Choroid plexus epithelial cell (primary cell): ENCODE data around the gene CREB3L4.
A peak's percentile ranks its signal among the peaks of the same experiment; 100 is the strongest.
"Not testable (repeated sequence)": the region's sequence is repeated elsewhere in the genome, so short reads cannot be mapped to it uniquely, and the experiment has no call there.

Experiments used
- DNase-seq: peaks from one replicate; pipeline ENCODE4 v3.0.0-alpha.2; 2010; ENCODE audit warnings: low read depth
- H3K4me3 ChIP-seq: 2 replicates; pipeline ENCODE4 v1.5.1; 2011; ENCODE audit warnings: low read depth, mild to moderate bottlenecking, control low read depth, low read length, moderate library complexity
- TF ChIP-seq, protein P1 (sequence below): conservative IDR thresholded peaks from 2 replicates; pipeline ENCODE4 v1.5.1; 2011; ENCODE audit warnings: low read depth, mild to moderate bottlenecking, control low read depth, inconsistent platforms, low read length, moderate library complexity

Gene CREB3L4

DNA sequence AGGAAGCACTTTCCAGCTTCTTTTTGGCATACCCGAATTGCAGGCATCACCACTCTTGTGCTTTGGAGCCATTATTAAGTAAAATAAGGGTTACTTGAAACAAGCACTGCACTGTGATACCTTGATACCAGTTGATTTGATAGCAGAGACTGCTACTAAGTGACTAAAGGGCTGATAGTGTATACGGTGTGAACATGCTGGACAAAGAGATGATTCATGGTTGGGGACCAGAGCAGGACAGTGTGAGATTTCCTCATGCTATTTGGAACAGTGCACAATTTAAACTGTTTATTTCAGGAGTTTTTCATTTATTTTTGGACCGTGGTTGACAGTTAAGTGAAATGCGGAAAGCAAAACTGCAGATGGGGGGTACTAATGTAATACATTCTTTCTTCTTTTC, 32.7 kb downstream of the CREB3L4 start:
- TF ChIP-seq, protein P1, sequence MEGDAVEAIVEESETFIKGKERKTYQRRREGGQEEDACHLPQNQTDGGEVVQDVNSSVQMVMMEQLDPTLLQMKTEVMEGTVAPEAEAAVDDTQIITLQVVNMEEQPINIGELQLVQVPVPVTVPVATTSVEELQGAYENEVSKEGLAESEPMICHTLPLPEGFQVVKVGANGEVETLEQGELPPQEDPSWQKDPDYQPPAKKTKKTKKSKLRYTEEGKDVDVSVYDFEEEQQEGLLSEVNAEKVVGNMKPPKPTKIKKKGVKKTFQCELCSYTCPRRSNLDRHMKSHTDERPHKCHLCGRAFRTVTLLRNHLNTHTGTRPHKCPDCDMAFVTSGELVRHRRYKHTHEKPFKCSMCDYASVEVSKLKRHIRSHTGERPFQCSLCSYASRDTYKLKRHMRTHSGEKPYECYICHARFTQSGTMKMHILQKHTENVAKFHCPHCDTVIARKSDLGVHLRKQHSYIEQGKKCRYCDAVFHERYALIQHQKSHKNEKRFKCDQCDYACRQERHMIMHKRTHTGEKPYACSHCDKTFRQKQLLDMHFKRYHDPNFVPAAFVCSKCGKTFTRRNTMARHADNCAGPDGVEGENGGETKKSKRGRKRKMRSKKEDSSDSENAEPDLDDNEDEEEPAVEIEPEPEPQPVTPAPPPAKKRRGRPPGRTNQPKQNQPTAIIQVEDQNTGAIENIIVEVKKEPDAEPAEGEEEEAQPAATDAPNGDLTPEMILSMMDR: no peak

DNA sequence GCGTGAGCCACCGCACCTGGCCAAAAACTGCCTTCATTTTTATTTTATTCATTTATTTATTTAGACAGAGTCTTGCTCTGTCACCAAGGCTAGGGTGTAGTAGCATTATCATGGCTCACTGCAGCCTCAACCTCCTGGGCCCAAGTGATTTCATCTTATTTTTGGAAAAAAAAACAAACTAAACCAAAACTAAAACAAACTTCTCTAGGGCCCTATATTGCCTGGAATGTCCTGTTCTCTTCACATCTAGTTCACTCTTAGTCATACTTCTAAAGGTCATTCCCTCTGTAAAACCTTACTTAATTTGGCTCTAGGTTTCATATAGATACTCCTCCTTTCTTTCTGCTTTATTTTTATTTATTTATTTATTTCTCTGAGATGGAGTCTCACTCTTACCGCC, 38.4 kb downstream of the CREB3L4 start:
- TF ChIP-seq, protein P1: no peak
- peak; percentile 89 for DNase-seq
- H3K4me3 ChIP-seq: no peak overlapping the region

More for the DNA sequence above, 32.7 kb downstream of the CREB3L4 start:
- no peak for DNase-seq
- no peak overlapping the region for H3K4me3 ChIP-seq

DNA sequence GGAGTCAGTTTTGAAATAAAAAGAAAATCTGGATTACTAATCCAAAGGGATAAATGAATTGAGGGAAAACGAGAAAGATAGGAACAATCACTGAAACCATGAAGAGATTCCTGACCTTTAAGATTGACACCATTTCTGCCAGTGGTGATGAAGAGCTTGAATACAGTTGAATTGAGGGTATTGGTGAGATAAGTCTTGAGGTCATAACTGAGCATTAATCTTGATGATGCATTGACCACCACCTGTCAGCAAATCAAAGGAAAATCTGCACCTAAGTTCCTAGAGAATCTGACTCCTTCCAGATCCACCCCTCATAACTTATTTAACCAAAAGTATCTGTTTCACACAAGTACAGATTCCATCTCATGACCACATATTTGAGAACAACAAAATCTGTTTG, 44.4 kb downstream of the CREB3L4 start:
- TF ChIP-seq, protein P1: no peak
- H3K4me3 ChIP-seq: no peak overlapping the region
- no peak for DNase-seq

- H3K4me3 ChIP-seq, DNase-seq: not testable (repeated sequence)
Observed at GRCh38 chr1:154012543-154012942, 44.8 kb downstream of the CREB3L4 start.

DNA sequence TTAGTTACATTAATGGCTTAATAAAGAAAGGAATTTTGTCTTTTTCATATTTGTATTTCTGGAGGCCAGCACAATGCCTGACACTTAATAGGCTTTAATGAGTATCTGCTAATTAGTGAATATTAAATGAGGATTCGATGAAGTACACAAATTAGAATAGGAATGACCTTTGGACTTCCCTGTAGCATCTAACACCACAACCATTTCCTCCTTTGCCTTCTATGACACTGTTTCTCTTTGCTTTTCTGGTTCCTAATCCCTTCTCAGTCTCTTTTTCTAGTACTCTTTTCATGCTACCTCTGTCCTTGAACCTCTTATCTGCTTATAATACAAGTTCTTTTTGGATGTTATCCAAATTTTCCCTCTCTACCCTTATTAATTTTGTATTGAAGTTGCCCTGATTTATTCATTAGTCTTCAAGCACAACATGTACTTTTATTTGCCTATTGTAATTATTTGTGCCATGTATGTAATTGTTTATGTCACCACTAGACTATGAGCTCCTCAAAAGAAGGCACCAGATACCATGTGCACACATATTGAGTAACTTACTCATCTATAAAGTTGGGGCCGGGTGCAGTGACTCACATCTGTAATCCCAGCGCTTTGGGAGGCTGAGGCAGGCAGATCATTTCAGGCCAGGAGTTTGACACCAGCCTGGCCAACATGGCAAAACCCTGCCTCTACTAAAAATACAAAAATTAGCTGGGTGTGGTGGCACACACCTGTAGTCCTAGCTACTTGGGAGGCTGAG, 46.6 kb downstream of the CREB3L4 start:
- TF ChIP-seq, protein P1: no peak
- no peak overlapping the region for H3K4me3 ChIP-seq
- peak; percentile 68 for DNase-seq

DNA sequence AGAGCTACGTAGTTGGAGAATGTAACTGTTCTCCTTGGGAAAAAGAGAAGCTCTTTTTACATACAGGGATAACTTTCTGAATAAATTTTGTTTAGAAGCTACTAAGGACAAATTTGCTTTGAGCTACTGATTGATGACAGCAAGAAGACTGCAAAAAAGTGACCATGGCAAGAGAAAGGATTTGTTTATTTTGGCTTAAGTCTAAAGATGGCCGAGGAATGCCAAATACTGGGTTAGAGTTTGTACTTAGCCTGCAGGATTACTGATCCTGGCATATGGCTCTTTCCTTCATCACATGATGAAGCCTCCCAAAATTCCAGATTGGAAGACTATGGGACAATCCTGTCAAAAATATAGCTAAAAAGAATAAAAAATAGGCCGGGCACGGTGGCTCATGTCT, 51.6 kb downstream of the CREB3L4 start:
- TF ChIP-seq, protein P1: no peak
- H3K4me3 ChIP-seq: no peak overlapping the region

DNA sequence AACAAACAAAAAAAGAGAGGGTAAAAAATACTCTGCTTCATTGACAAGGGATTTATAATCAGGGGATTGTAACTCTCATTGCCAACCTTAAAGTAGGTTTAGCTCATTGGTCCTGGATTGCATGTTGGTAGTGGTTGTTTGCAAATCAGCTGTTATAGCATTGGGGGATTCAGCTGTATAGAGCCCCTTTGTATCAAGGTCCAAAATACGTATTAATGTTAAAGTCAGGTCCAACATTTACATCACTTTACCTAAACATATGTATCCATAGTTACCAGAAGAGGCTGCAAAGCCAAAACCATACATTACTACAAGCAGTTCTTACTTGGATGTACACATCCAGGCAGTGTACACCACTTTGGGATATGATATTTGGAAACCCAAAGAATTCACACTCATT, 52.2 kb downstream of the CREB3L4 start:
- no peak overlapping the region for H3K4me3 ChIP-seq
- TF ChIP-seq, protein P1: no peak
- DNase-seq: no peak

More for the DNA sequence above, 51.6 kb downstream of the CREB3L4 start:
- no peak for DNase-seq
